A673 (cell line): Measurements from ENCODE around the gene TFF1. TPM values are rescaled to one million over a fixed set of nuclear protein-coding genes. Genes with fewer than 3 reads are reported as not detected.

Experiments used
- BruUV-seq: library from RNA; stranded (reverse); fragments of 400-500 nt; replicated peaks from 2 replicates; lab custom pipeline; 2021; lab: Mats Ljungman, UMichigan
- CTCF ChIA-PET: fragments of 300-600 bp; sonication (Branson Sonifier 250); formaldehyde crosslinking; loops from one replicate; lab custom pipeline; 2022; ENCODE audit warnings: antibody characterized with exemption; lab: Charles Lee
- POLR2A ChIA-PET: fragments of 300-600 bp; sonication (Branson Sonifier 250); formaldehyde crosslinking; loops from one replicate; lab custom pipeline; 2022; ENCODE audit warnings: antibody characterized with exemption; ENCODE audit not compliant: low non-redundant PET; lab: Charles Lee
- DNase-seq: peaks from one replicate; pipeline ENCODE4 v3.0.0-alpha.2; 2015; ENCODE audit warnings: low spot score
- H3K27ac ChIP-seq: fragments of 200-600 bp; sonication (generic); 2 replicates; pipeline ENCODE4 v1.5.1; 2016; ENCODE audit warnings: mixed run types, low read depth, mild to moderate bottlenecking, mixed read lengths, antibody characterized with exemption, low read length; ENCODE audit not compliant: poor library complexity, severe bottlenecking
- H3K27me3 ChIP-seq: fragments of 200-600 bp; sonication (generic); replicated peaks from 2 replicates; pipeline ENCODE4 v1.6.1; 2017; ENCODE audit warnings: mixed run types, low read depth, mild to moderate bottlenecking, mixed read lengths, antibody characterized with exemption, low read length; ENCODE audit not compliant: insufficient read depth, poor library complexity
- H3K36me3 ChIP-seq: fragments of 200-600 bp; sonication (generic); 2 replicates; pipeline ENCODE4 v1.6.1; 2016; ENCODE audit warnings: mixed run types, mild to moderate bottlenecking, mixed read lengths, antibody characterized with exemption, low read length; ENCODE audit not compliant: insufficient read depth, poor library complexity, severe bottlenecking
- H3K4me1 ChIP-seq: fragments of 200-600 bp; sonication (generic); 2 replicates; pipeline ENCODE4 v1.6.1; 2017; ENCODE audit warnings: mixed run types, mild to moderate bottlenecking, mixed read lengths, antibody characterized with exemption, low read length; ENCODE audit not compliant: insufficient read depth, poor library complexity, severe bottlenecking
- H3K4me3 ChIP-seq: fragments of 200-600 bp; sonication (generic); 2 replicates; pipeline ENCODE4 v1.5.1; 2016; ENCODE audit warnings: low read depth, mixed run types, mild to moderate bottlenecking, mixed read lengths, low read length; ENCODE audit not compliant: poor library complexity, severe bottlenecking
- H3K9me3 ChIP-seq: fragments of 200-600 bp; sonication (generic); 2 replicates; pipeline ENCODE4 v1.6.1; 2016; ENCODE audit warnings: mixed run types, low read depth, mild to moderate bottlenecking, mixed read lengths, antibody characterized with exemption, low read length; ENCODE audit not compliant: poor library complexity, severe bottlenecking
- CTCF ChIP-seq: fragments of 300-800, 200-600 bp; sonication (generic); conservative IDR thresholded peaks from 2 replicates; pipeline ENCODE4 v1.5.1; 2017; ENCODE audit warnings: low read depth, mild to moderate bottlenecking, antibody characterized with exemption, low read length, moderate library complexity, mixed read lengths
- EZH2 ChIP-seq: fragments of 200-600 bp; sonication (generic); IDR thresholded peaks from 2 replicates; pipeline ENCODE4 v1.6.1; 2017; ENCODE audit warnings: borderline replicate concordance, low read depth, mild to moderate bottlenecking, mixed read lengths, antibody characterized with exemption, low read length; ENCODE audit not compliant: poor library complexity, severe bottlenecking
- intact Hi-C: fragments of 100-400 bp; cut with micrococcal nuclease; formaldehyde crosslinking; loops from one replicate; pipeline ENCODE4 v1.10.0; 2022; ENCODE audit not compliant: unreplicated experiment
- total RNA-seq: library from RNA; stranded (reverse); gene quantifications from 2 replicates; pipeline ENCODE4 v1.2.3, GENCODE V29; 2021

Gene TFF1
- total RNA-seq, 1 experiment from 2014 or later: not detected

- no peak for TF ChIP-seq CTCF
- no peak for TF ChIP-seq EZH2
- no TSS peak for BruUV-seq
- no peaks in the 10 kb centered on the region for H3K36me3 ChIP-seq
- no peak for DNase-seq
- CTCF ChIA-PET: interaction anchor here (0.7 kb wide), 1 partner anchor 124 kb away, joined by 3 read pairs; no protein-coding TSS in a partner anchor
- intact Hi-C loops: no loop called here
- no peak overlapping the region for H3K27ac ChIP-seq
- peaks cover 4% of the 10 kb centered on the region for H3K4me1 ChIP-seq
- H3K9me3 ChIP-seq: peaks cover 5% of the 10 kb centered on the region
- H3K4me3 ChIP-seq: no peak overlapping the region
- POLR2A ChIA-PET: no interaction called here
- H3K27me3 ChIP-seq: no peaks in the 10 kb centered on the region
These were observed 34.2 kb upstream of the TFF1 start for GRCh38 chr21:42400525-42400924.

GRCh38 chr21:42398436-42399028 lies 32.2 kb upstream of the TFF1 start:
- no peaks in the 10 kb centered on the region for H3K27me3 ChIP-seq
- H3K4me3 ChIP-seq: no peak overlapping the region
- BruUV-seq: no TSS peak
- H3K4me1 ChIP-seq: peaks cover 4% of the 10 kb centered on the region
- no peak overlapping the region for H3K27ac ChIP-seq
- TF ChIP-seq CTCF (no peak), EZH2 (no peak)
- no peak for DNase-seq
- intact Hi-C loops: no loop called here
- POLR2A ChIA-PET: no interaction called here
- peaks cover 5% of the 10 kb centered on the region for H3K9me3 ChIP-seq
- H3K36me3 ChIP-seq: no peaks in the 10 kb centered on the region
- CTCF ChIA-PET: no interaction called here

GRCh38 chr21:42397746-42398394 lies 31.5 kb upstream of the TFF1 start:
- BruUV-seq: no TSS peak
- TF ChIP-seq CTCF (no peak), EZH2 (no peak)
- Histone ChIP-seq H3K27me3 (no peaks in the 10 kb centered on the region), H3K36me3 (no peaks in the 10 kb centered on the region), H3K4me1 (peaks cover 4% of the 10 kb centered on the region), H3K9me3 (peaks cover 5% of the 10 kb centered on the region), H3K27ac (no peak overlapping the region), H3K4me3 (no peak overlapping the region)
- no peak for DNase-seq
- ChIA-PET CTCF (no interaction called here), POLR2A (no interaction called here)
- intact Hi-C loops: no loop called here
